K562 (cell line): ENCODE results near the gene LRP1. TPM values are rescaled to one million over a fixed set of nuclear protein-coding genes. Genes with fewer than 3 reads are reported as not detected.

ENCODE experiments used
- ATAC-seq: fragments of 200-7000 bp; cut with Tn5 transposase; 3 replicates; pipeline ENCODE4 v1.9.1; 2020; ENCODE audit warnings: moderate library complexity
- BruUV-seq: library from RNA; stranded (reverse); fragments of 400-500 nt; replicated peaks from 2 replicates; lab custom pipeline; 2021; lab: Mats Ljungman, UMichigan
- CTCF ChIA-PET: fragments of 300-600 bp; formaldehyde crosslinking; extraction: SDS; loops from one replicate; lab custom pipeline; 2021; ENCODE audit warnings: low intra/inter-chr PET ratio; lab: Yijun Ruan, JAX
- POLR2A ChIA-PET: fragments of 300-600, 350-650 bp; sonication (Branson Sonifier 250); formaldehyde crosslinking; extraction: SDS; loops from one replicate; lab custom pipeline; 2021; ENCODE audit warnings: antibody characterized with exemption, inconsistent platforms; lab: Yijun Ruan, JAX
- DNase-seq, 4 experiments: peaks; one replicate each; pipeline versions ENCODE4 v3.0.0 to v3.0.0-alpha.2; 2011 to 2018; ENCODE audit warnings: low spot score in 3 of 4, mixed read lengths in 3 of 4; ENCODE audit errors: extremely low read depth in 1 of 4
- FAIRE-seq: peaks from 2 replicates; lab custom pipeline; 2011; peaks lifted over from hg19 to GRCh38; lab: Jason Lieb, UNC
- H2AFZ ChIP-seq: 2 replicates; pipeline ENCODE4 v1.6.0; 2011; ENCODE audit warnings: low read depth, low read length, control low read depth, inconsistent platforms
- H3K27ac ChIP-seq: fragments of 200-600 bp; 3 replicates; pipeline ENCODE4 v1.8.0; 2011; ENCODE audit warnings: low read depth, mild to moderate bottlenecking, control low read depth, inconsistent platforms, low read length, moderate library complexity, mixed read lengths; ENCODE audit errors: extremely low read depth
- H3K27me3 ChIP-seq, 2 experiments: fragments of 300-600 bp in 1 of 2; 2 replicates in 1 of 2; 3 replicates in 1 of 2; pipeline versions ENCODE4 v1.6.0 to v1.8.0; 2011; ENCODE audit warnings: inconsistent platforms in 2 of 2, low read length in 2 of 2, mild to moderate bottlenecking in 1 of 2, mixed read lengths in 1 of 2, moderate library complexity in 1 of 2; ENCODE audit not compliant: control insufficient read depth in 2 of 2, insufficient read depth in 2 of 2
- H3K36me3 ChIP-seq: fragments of 300-600 bp; 3 replicates; pipeline ENCODE4 v1.8.0; 2011; ENCODE audit warnings: mild to moderate bottlenecking, low read length, inconsistent platforms; ENCODE audit not compliant: control insufficient read depth, insufficient read depth
- H3K4me1 ChIP-seq, 2 experiments: fragments of 200-600 bp in 1 of 2; replicated peaks in 1 of 2; 2 replicates in 1 of 2; 3 replicates in 1 of 2; pipeline versions ENCODE4 v1.5.1 to v1.8.0; 2011; ENCODE audit warnings: inconsistent platforms in 2 of 2, low read length in 2 of 2, mild to moderate bottlenecking in 1 of 2, mixed read lengths in 1 of 2, moderate library complexity in 1 of 2; ENCODE audit not compliant: control insufficient read depth in 2 of 2, insufficient read depth in 2 of 2
- H3K4me2 ChIP-seq: 2 replicates; pipeline ENCODE4 v1.6.1; 2011; ENCODE audit warnings: low read length, control low read depth, inconsistent platforms, mixed read lengths; ENCODE audit not compliant: insufficient read depth
- H3K4me3 ChIP-seq: fragments of 200-600 bp; sonication (generic), shearing (Covaris generic); 2 replicates; pipeline ENCODE4 v1.5.1; 2016; ENCODE audit warnings: control low read depth, inconsistent platforms
- H3K79me2 ChIP-seq: fragments of 200-600 bp; 3 replicates; pipeline ENCODE4 v1.8.0; 2011; ENCODE audit warnings: low read length, inconsistent platforms; ENCODE audit not compliant: control insufficient read depth, insufficient read depth
- H3K9ac ChIP-seq, 2 experiments: 2 replicates each; pipeline versions ENCODE4 v1.6.0 to v1.6.1; 2011; ENCODE audit warnings: low read depth in 2 of 2, low read length in 2 of 2, control low read depth in 1 of 2, inconsistent platforms in 1 of 2, mild to moderate bottlenecking in 1 of 2, mixed read lengths in 1 of 2; ENCODE audit not compliant: insufficient read depth in 1 of 2
- H3K9me1 ChIP-seq: one replicate; pipeline ENCODE4 v1.6.0; 2011; ENCODE audit warnings: inconsistent platforms, mild to moderate bottlenecking, low read length, moderate library complexity; ENCODE audit not compliant: control insufficient read depth, insufficient read depth
- H3K9me3 ChIP-seq: replicated peaks from 2 replicates; pipeline ENCODE4 v1.5.1; 2011; ENCODE audit warnings: low read depth, low read length, inconsistent platforms; ENCODE audit not compliant: control insufficient read depth, insufficient read depth
- H4K20me1 ChIP-seq: replicated peaks from 2 replicates; pipeline ENCODE4 v1.6.1; 2011; ENCODE audit warnings: low read length, inconsistent platforms, mixed read lengths; ENCODE audit not compliant: control insufficient read depth, insufficient read depth
- ARID3A ChIP-seq: IDR thresholded peaks from 2 replicates; pipeline ENCODE4 v1.6.1; 2012; ENCODE audit warnings: low read depth, low read length, improper control_type of control experiment, borderline replicate concordance
- EGR1 ChIP-seq: fragments of 450-650 bp; conservative IDR thresholded peaks from 2 replicates; pipeline ENCODE4 v1.6.1; 2017; ENCODE audit warnings: mild to moderate bottlenecking
- ERF ChIP-seq: fragments of 450-650 bp; formaldehyde crosslinking; IDR thresholded peaks from 2 replicates; pipeline ENCODE4 v1.4.0; 2020; ENCODE audit warnings: mild to moderate bottlenecking, mixed read lengths
- ESRRB ChIP-seq: fragments of 250-450 bp; sonication (Bioruptor Pico); IDR thresholded peaks from 2 replicates; pipeline ENCODE4 v1.5.0; 2020; ENCODE audit warnings: mild to moderate bottlenecking, moderate library complexity, borderline replicate concordance
- FOSL1 ChIP-seq: fragments of 200-800 bp; sonication (Bioruptor generic); conservative IDR thresholded peaks from 2 replicates; pipeline ENCODE4 v1.6.1; 2016; ENCODE audit warnings: missing genetic modification characterization, missing compliant biosample characterization
- FOXA1 ChIP-seq: fragments of 450-650 bp; IDR thresholded peaks from 2 replicates; pipeline ENCODE4 v1.6.1; 2016; ENCODE audit warnings: mild to moderate bottlenecking, borderline replicate concordance
- POLR2G ChIP-seq: fragments of 200-400 bp; formaldehyde crosslinking; IDR thresholded peaks from 2 replicates; pipeline ENCODE4 v1.6.1; 2017; ENCODE audit warnings: low read depth, mild to moderate bottlenecking, antibody characterized with exemption, low read length, moderate library complexity
- PTRF ChIP-seq: fragments of 450-650 bp; IDR thresholded peaks from 2 replicates; pipeline ENCODE4 v1.6.1; 2016; ENCODE audit warnings: mild to moderate bottlenecking, missing genetic modification characterization, missing compliant biosample characterization
- SMARCE1 ChIP-seq: fragments of 450-650 bp; IDR thresholded peaks from 2 replicates; pipeline ENCODE4 v1.7.1; 2016; ENCODE audit warnings: mild to moderate bottlenecking
- TFAP4 ChIP-seq: sonication (generic); formaldehyde crosslinking; IDR thresholded peaks from 2 replicates; pipeline ENCODE4 v1.8.0; 2022; ENCODE audit warnings: missing genetic modification reagents, mild to moderate bottlenecking, moderate library complexity, borderline replicate concordance
- VEZF1 ChIP-seq: fragments of 200-800 bp; sonication (Bioruptor generic); IDR thresholded peaks from 2 replicates; pipeline ENCODE4 v1.6.1; 2017; ENCODE audit warnings: missing genetic modification characterization, missing compliant biosample characterization
- ZNF449 ChIP-seq: fragments of 250-450 bp; sonication (Bioruptor Pico); IDR thresholded peaks from 2 replicates; pipeline ENCODE4 v1.8.0; 2022; ENCODE audit warnings: moderate library complexity, mild to moderate bottlenecking, inconsistent platforms
- ZNF511 ChIP-seq: sonication (generic); formaldehyde crosslinking; IDR thresholded peaks from 2 replicates; pipeline ENCODE4 v1.8.0; 2022; ENCODE audit warnings: mild to moderate bottlenecking, missing genetic modification reagents
- WGBS: fragments of 100-300 bp; shearing (Covaris generic); methylation state at CpG from one replicate; pipeline ENCODE4 v1.1.6; 2016; ENCODE audit warnings: low coverage, mixed read lengths; ENCODE audit not compliant: insufficient coverage; ENCODE audit errors: missing lambda C conversion rate; 5-methylcytosine and 5-hydroxymethylcytosine counted together
- in situ Hi-C: fragments of 300-500 bp; cut with MboI; formaldehyde crosslinking; loops from 4 replicates; pipeline ENCODE4 v1.15.0; 2018; ENCODE audit warnings: inconsistent platforms, mixed read lengths
- intact Hi-C: fragments of 100-400 bp; cut with micrococcal nuclease; formaldehyde crosslinking; loops from 2 replicates; pipeline ENCODE4 v1.14.2; 2022
- polyA plus RNA-seq, 8 experiments: library from polyadenylated mRNA; depleted of rRNA in 4 of 8; stranded (reverse) in 5 of 8; unstranded in 3 of 8; fragments of >200 nt; fragmentation: Nextera tagmentation in 2 of 8; fragmentation: Illumina TruSeq in 1 of 8; extraction: Ambion mirVana in 2 of 8; extraction: Trizol in 1 of 8; gene quantifications; 2 replicates each; pipeline versions ENCODE4 v1.2.1 to v1.2.3, GENCODE V29; 2011 to 2014; ENCODE audit warnings: inconsistent platforms in 1 of 8, missing spikeins in 1 of 8
- total RNA-seq, 7 experiments: library from RNA; depleted of rRNA in 6 of 7; stranded (reverse); fragments of >200 nt in 6 of 7; fragmentation: Illumina TruSeq in 2 of 7; extraction: Trizol in 2 of 7; gene quantifications; 2 replicates each; pipeline versions ENCODE4 v1.2.1 to v1.2.3, GENCODE V29; 2011 to 2021; ENCODE audit warnings: low replicate concordance in 1 of 7

The LRP1 gene
- total and polyA plus RNA-seq, 9 of the 15 experiments (the other 6 are each of a cell fraction or from before 2014, with no cell fraction given) = 0.04 to 0.64 (median 0.19) TPM; not detected in 2

- Histone ChIP-seq H3K9ac (peak overlapping the region; percentile 59 to 87), H3K4me2 (peak overlapping the region; percentile 69), H3K27me3 (peaks cover 0 to 3% of the 10 kb centered on the region in 2 experiments; a peak in 2 of 5 replicates), H3K27ac (peak overlapping the region; percentile 39; the same call in 2 of the 3 replicates)
- WGBS = 31% methylated on average over 16 of the region's 35 CpGs
- in situ Hi-C loops = no loop called here
- POLR2A ChIA-PET = interaction anchor here (0.6 to 1.5 kb wide), 7 partner anchors 7 to 271 kb away, joined by 3 to 8 read pairs (median 3); a partner anchor contains a TSS
- BruUV-seq = no TSS peak
- intact Hi-C loops = no loop called here
- TF ChIP-seq FOSL1 = no peak
- no peak for TF ChIP-seq ESRRB
- 0 out of 2 replicates have a peak, but pooled peaks have one; percentile 27 for TF ChIP-seq ZNF511 (CRISPR knock-in tag)
- peak; percentile 71 for TF ChIP-seq EGR1
- TF ChIP-seq TFAP4 (CRISPR knock-in tag) = peak; percentile 27; the same call in 1 of the 2 replicates
- no peak for TF ChIP-seq ZNF449 (CRISPR knock-in tag)
- no peak for TF ChIP-seq FOXA1
- no peak for TF ChIP-seq PTRF (tag)
- 0 out of 2 replicates have a peak, but pooled peaks have one; percentile 16 for TF ChIP-seq POLR2G
- TF ChIP-seq ARID3A = no peak
- peak; percentile 63; the same call in 1 of the 2 replicates for TF ChIP-seq VEZF1 (CRISPR knock-in tag)
- TF ChIP-seq SMARCE1 = no peak
- no peak for TF ChIP-seq ERF (CRISPR knock-in tag)
- TF ChIP-seq, all 486 proteins: peak for 5
- Histone ChIP-seq H3K79me2 (peaks cover 26% of the 10 kb centered on the region), H3K9me1 (peaks cover 7% of the 10 kb centered on the region), H3K4me3 (peak overlapping the region; percentile 17; the same call in 1 of the 2 replicates), H3K36me3 (peaks cover 13% of the 10 kb centered on the region; the same call in 2 of the 3 replicates), H3K4me1 (peaks cover 42 to 57% of the 10 kb centered on the region in 2 experiments), H2AFZ (peak overlapping the region; percentile 81), H4K20me1 (peaks cover 12% of the 10 kb centered on the region), H3K9me3 (no peaks in the 10 kb centered on the region)
- DNase-seq = peak; percentile 52 to 57 (median 54)
- FAIRE-seq = no peak
- CTCF ChIA-PET = no interaction called here
- no peak for ATAC-seq
These were observed 98.5 kb downstream of the LRP1 start for GRCh38 chr12:57226588-57227314.
